Ovary (tissue), 3 donors: ENCODE measurements around the gene TTC21A.

Experiments used
- CTCF ChIP-seq, 3 donors: fragments of 450-650 bp in 2 of 3; fragments of 200-600 bp in 1 of 3; IDR thresholded peaks; one replicate each; pipeline versions ENCODE4 v1.5.1 to v1.8.0; 2016 to 2022; ENCODE audit warnings: antibody characterized with exemption in 3 of 3, mild to moderate bottlenecking in 1 of 3
- EP300 ChIP-seq: sonication (generic); formaldehyde crosslinking; IDR thresholded peaks from one replicate; pipeline ENCODE4 v1.6.1; 2017; ENCODE audit warnings: antibody characterized with exemption
- POLR2A ChIP-seq: fragments of 450-650 bp; IDR thresholded peaks from one replicate; pipeline ENCODE4 v1.6.1; 2017; ENCODE audit warnings: antibody characterized with exemption, mild to moderate bottlenecking, moderate library complexity
- donor health status: DM: no; HTN: no; CAD: no.

GRCh38 chr3:39094851-39095677 is 12.4 kb upstream of the TTC21A start:
- TF ChIP-seq POLR2A: no peak
- TF ChIP-seq CTCF (IDR thresholded peaks at IDR 0.05): no peak
- TF ChIP-seq EP300: no peak
